Tibial nerve (tissue), 4 donors: ENCODE results near the gene SPSB4.

Experiments
- EP300 ChIP-seq, 2 donors: sonication (generic); formaldehyde crosslinking; IDR thresholded peaks; one replicate each; pipeline ENCODE4 v1.6.1; 2017; ENCODE audit warnings: antibody characterized with exemption in 2 of 2, mild to moderate bottlenecking in 1 of 2
- POLR2A ChIP-seq, 2 donors: fragments of 450-650 bp; IDR thresholded peaks; one replicate each; pipeline ENCODE4 v1.6.1; 2017; ENCODE audit warnings: antibody characterized with exemption in 2 of 2, mild to moderate bottlenecking in 2 of 2, moderate library complexity in 2 of 2
- TF ChIP-seq, protein P1 (sequence below), 5 experiments: fragments of 200-600 bp in 3 of 5; fragments of 450-650 bp in 2 of 5; sonication (generic) in 3 of 5; IDR thresholded peaks; one replicate each; pipeline ENCODE4 v1.5.1; 2016 to 2019; ENCODE audit warnings: antibody characterized with exemption in 5 of 5, mild to moderate bottlenecking in 3 of 5, moderate library complexity in 2 of 5

DNA sequence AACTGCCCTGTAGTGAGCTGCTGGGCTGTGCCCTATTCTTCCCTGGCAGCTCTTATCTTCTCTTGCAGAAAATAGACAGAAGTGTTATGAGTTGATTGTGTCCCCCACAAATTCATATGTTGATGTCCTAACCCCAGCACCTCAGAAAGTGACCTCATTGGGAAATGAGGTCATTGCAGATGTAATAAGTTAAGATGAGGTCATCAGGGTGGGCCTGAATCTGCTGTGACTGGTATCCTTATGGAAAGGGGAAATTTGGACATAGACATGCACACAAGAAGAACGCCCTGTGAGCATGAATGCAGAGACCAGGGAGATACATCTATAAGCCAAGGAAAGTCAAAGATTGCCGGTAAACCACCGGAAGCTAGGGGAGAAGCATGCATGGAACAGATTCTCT is 49.0 kb downstream of the SPSB4 start:
- TF ChIP-seq, protein P1, sequence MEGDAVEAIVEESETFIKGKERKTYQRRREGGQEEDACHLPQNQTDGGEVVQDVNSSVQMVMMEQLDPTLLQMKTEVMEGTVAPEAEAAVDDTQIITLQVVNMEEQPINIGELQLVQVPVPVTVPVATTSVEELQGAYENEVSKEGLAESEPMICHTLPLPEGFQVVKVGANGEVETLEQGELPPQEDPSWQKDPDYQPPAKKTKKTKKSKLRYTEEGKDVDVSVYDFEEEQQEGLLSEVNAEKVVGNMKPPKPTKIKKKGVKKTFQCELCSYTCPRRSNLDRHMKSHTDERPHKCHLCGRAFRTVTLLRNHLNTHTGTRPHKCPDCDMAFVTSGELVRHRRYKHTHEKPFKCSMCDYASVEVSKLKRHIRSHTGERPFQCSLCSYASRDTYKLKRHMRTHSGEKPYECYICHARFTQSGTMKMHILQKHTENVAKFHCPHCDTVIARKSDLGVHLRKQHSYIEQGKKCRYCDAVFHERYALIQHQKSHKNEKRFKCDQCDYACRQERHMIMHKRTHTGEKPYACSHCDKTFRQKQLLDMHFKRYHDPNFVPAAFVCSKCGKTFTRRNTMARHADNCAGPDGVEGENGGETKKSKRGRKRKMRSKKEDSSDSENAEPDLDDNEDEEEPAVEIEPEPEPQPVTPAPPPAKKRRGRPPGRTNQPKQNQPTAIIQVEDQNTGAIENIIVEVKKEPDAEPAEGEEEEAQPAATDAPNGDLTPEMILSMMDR (IDR thresholded peaks at IDR 0.05), result no peak
- TF ChIP-seq POLR2A (IDR thresholded peaks at IDR 0.05) (no peak), EP300 (IDR thresholded peaks at IDR 0.05) (no peak)
